Endothelial cell of umbilical vein (primary cell): Measurements from ENCODE around the gene SOCS3. TPM values are rescaled to one million over a fixed set of nuclear protein-coding genes. Genes with fewer than 3 reads are reported as not detected.

ENCODE experiments used
- BruUV-seq: library from RNA; stranded (reverse); fragments of 400-500 nt; replicated peaks from 2 replicates; lab custom pipeline; 2021; lab: Mats Ljungman, UMichigan
- CTCF ChIA-PET: fragments of 300-600, 350-600 bp; sonication (Branson Sonifier 250); formaldehyde crosslinking; loops from one replicate; lab custom pipeline; 2021; ENCODE audit warnings: antibody characterized with exemption, inconsistent platforms; lab: Charles Lee
- POLR2A ChIA-PET: fragments of 300-600, 350-600 bp; sonication (Branson Sonifier 250); formaldehyde crosslinking; loops from one replicate; lab custom pipeline; 2021; ENCODE audit warnings: antibody characterized with exemption, inconsistent platforms; lab: Charles Lee
- DNase-seq: peaks from one replicate; pipeline ENCODE4 v3.0.0-alpha.2; 2011; ENCODE audit warnings: low read depth, low spot score
- FAIRE-seq: peaks from 2 replicates; lab custom pipeline; 2011; peaks lifted over from hg19 to GRCh38; lab: Jason Lieb, UNC
- H2AFZ ChIP-seq: 2 replicates; pipeline ENCODE4 v1.6.0; 2012; ENCODE audit warnings: low read depth, low read length, control low read depth, inconsistent platforms
- H3K27ac ChIP-seq: 2 replicates; pipeline ENCODE4 v1.5.1; 2011; ENCODE audit warnings: low read depth, mild to moderate bottlenecking, control low read depth, low read length, moderate library complexity; ENCODE audit not compliant: insufficient read depth
- H3K27me3 ChIP-seq, 2 experiments: 2 replicates each; pipeline versions ENCODE4 v1.6.0 to v1.6.1; 2011; ENCODE audit warnings: low read length in 2 of 2, mixed read lengths in 1 of 2; ENCODE audit not compliant: control insufficient read depth in 2 of 2, insufficient read depth in 2 of 2
- H3K36me3 ChIP-seq, 2 experiments: 2 replicates in 1 of 2; 3 replicates in 1 of 2; pipeline ENCODE4 v1.5.1; 2011; ENCODE audit warnings: low read length in 2 of 2, mild to moderate bottlenecking in 1 of 2, moderate library complexity in 1 of 2; ENCODE audit not compliant: control insufficient read depth in 2 of 2, insufficient read depth in 2 of 2; ENCODE audit errors: extremely low read depth in 1 of 2
- H3K4me1 ChIP-seq: 3 replicates; pipeline ENCODE4 v1.5.1; 2011; ENCODE audit warnings: mild to moderate bottlenecking, low read length; ENCODE audit not compliant: control insufficient read depth, insufficient read depth; ENCODE audit errors: extremely low read depth
- H3K4me2 ChIP-seq: 2 replicates; pipeline ENCODE4 v1.6.1; 2011; ENCODE audit warnings: low read length, control low read depth, mixed read lengths; ENCODE audit not compliant: insufficient read depth
- H3K4me3 ChIP-seq, 3 experiments: fragments of 200-600 bp in 1 of 3; sonication (generic), shearing (Covaris generic) in 1 of 3; replicated peaks in 1 of 3; 2 replicates each; pipeline ENCODE4 v1.5.1; 2011 to 2016; ENCODE audit warnings: control low read depth in 3 of 3, low read length in 3 of 3, mild to moderate bottlenecking in 2 of 3, inconsistent platforms in 1 of 3, low read depth in 1 of 3, moderate library complexity in 1 of 3; ENCODE audit not compliant: insufficient read depth in 1 of 3
- H3K79me2 ChIP-seq: 2 replicates; pipeline ENCODE4 v1.6.0; 2012; ENCODE audit warnings: low read length, inconsistent platforms; ENCODE audit not compliant: control insufficient read depth, insufficient read depth
- H3K9ac ChIP-seq: replicated peaks from 2 replicates; pipeline ENCODE3; 2011; ENCODE audit warnings: low read length, control low read depth; ENCODE audit not compliant: insufficient read depth; ENCODE audit errors: extremely low read depth
- H3K9me1 ChIP-seq: replicated peaks from 3 replicates; pipeline ENCODE4 v1.6.0; 2011; ENCODE audit warnings: mild to moderate bottlenecking, low read length; ENCODE audit not compliant: control insufficient read depth, insufficient read depth; ENCODE audit errors: extremely low read depth
- H3K9me3 ChIP-seq: replicated peaks from 2 replicates; pipeline ENCODE4 v1.5.1; 2012; ENCODE audit warnings: low read length, inconsistent platforms; ENCODE audit not compliant: control insufficient read depth, insufficient read depth
- H4K20me1 ChIP-seq: replicated peaks from 2 replicates; pipeline ENCODE3; 2011; ENCODE audit warnings: mild to moderate bottlenecking, low read length; ENCODE audit not compliant: control insufficient read depth, insufficient read depth; ENCODE audit errors: extremely low read depth
- CTCF ChIP-seq, 2 donors: IDR thresholded peaks; 1 replicate in 1 of 2; 2 replicates in 1 of 2; pipeline ENCODE4 v1.5.1; 2011; ENCODE audit warnings: low read length in 2 of 2, mild to moderate bottlenecking in 2 of 2, moderate library complexity in 2 of 2, control low read depth in 1 of 2, inconsistent platforms in 1 of 2, low read depth in 1 of 2; ENCODE audit not compliant: insufficient read depth in 1 of 2; ENCODE audit errors: extremely low read depth in 1 of 2
- EZH2 ChIP-seq: IDR thresholded peaks from 2 replicates; pipeline ENCODE4 v1.6.1; 2012; ENCODE audit warnings: borderline replicate concordance, low read depth, mild to moderate bottlenecking, moderate library complexity, low read length, inconsistent platforms; ENCODE audit not compliant: severe bottlenecking
- FOS ChIP-seq: IDR thresholded peaks from 2 replicates; pipeline ENCODE4 v1.6.1; 2011; ENCODE audit warnings: mild to moderate bottlenecking, low read length, moderate library complexity, borderline replicate concordance; ENCODE audit not compliant: insufficient read depth
- GATA2 ChIP-seq: IDR thresholded peaks from 2 replicates; pipeline ENCODE4 v1.7.0; 2011; ENCODE audit warnings: low read depth, mild to moderate bottlenecking, moderate library complexity, mixed read lengths, low read length; ENCODE audit not compliant: insufficient read length, insufficient read depth
- JUN ChIP-seq: IDR thresholded peaks from 2 replicates; pipeline ENCODE4 v1.6.1; 2011; ENCODE audit warnings: borderline replicate concordance, low read depth; ENCODE audit not compliant: insufficient read length, insufficient read depth
- MAX ChIP-seq: IDR thresholded peaks from 2 replicates; pipeline ENCODE4 v1.6.1; 2011; ENCODE audit not compliant: insufficient read depth, insufficient read length
- MYC ChIP-seq: IDR thresholded peaks from one replicate; pipeline ENCODE4 v1.6.1; 2011; ENCODE audit warnings: mild to moderate bottlenecking, low read depth, low read length
- POLR2A ChIP-seq: IDR thresholded peaks from 2 replicates; pipeline ENCODE4 v1.6.1; 2012; ENCODE audit warnings: low read depth, mild to moderate bottlenecking, control low read depth, low read length
- POLR2AphosphoS5 ChIP-seq: IDR thresholded peaks from 2 replicates; pipeline ENCODE4 v1.6.1; 2012; ENCODE audit warnings: low read depth, mild to moderate bottlenecking, control low read depth, low read length, moderate library complexity; ENCODE audit not compliant: insufficient read depth
- dilution Hi-C: fragments of 300-500 bp; cut with MboI; formaldehyde crosslinking; loops from one replicate; pipeline ENCODE4 v1.15.0; 2019; ENCODE audit warnings: low sequenced_read_pairs; ENCODE audit not compliant: extremely low pct_ligation_motif_present
- intact Hi-C: fragments of 100-400 bp; cut with micrococcal nuclease; formaldehyde crosslinking; loops from one replicate; pipeline ENCODE4 v1.10.0; 2022
- polyA plus RNA-seq, 4 experiments: library from polyadenylated mRNA; depleted of rRNA in 3 of 4; stranded (reverse) in 3 of 4; unstranded in 1 of 4; fragments of >200 nt; gene quantifications; 2 replicates each; pipeline versions ENCODE4 v1.2.1 to v1.2.3, GENCODE V29; 2011 to 2012; ENCODE audit warnings: missing spikeins in 1 of 4
- total RNA-seq: library from RNA; stranded (reverse); gene quantifications from 2 replicates; pipeline ENCODE4 v1.2.3, GENCODE V29; 2021

The SOCS3 gene
- total and polyA plus RNA-seq, 2 donors (not counting 3 experiments of a cell fraction or from before 2014, with no cell fraction given), result 6.2 to 14.3 TPM

- CTCF ChIA-PET, result interaction anchor here (1.1 to 2.7 kb wide), 6 partner anchors 10 to 141 kb away, joined by 3 to 21 read pairs (median 5); no protein-coding TSS in a partner anchor
Measured at GRCh38 chr17:78391051-78391431, 31.2 kb upstream of the SOCS3 start.

More at GRCh38 chr17:78391051-78391431, 31.2 kb upstream of the SOCS3 start:
- Histone ChIP-seq H3K36me3 (peaks cover 0 to 9% of the 10 kb centered on the region in 2 experiments), H3K27ac (no peak overlapping the region), H4K20me1 (no peaks in the 10 kb centered on the region), H2AFZ (no peak overlapping the region), H3K4me3 (no peak overlapping the region), H3K27me3 (no peaks in the 10 kb centered on the region), H3K9me3 (no peaks in the 10 kb centered on the region), H3K9me1 (no peaks in the 10 kb centered on the region), H3K4me2 (no peak overlapping the region), H3K9ac (no peak overlapping the region), H3K4me1 (peaks cover 58% of the 10 kb centered on the region), H3K79me2 (peaks cover 89% of the 10 kb centered on the region)
- no TSS peak for BruUV-seq
- FAIRE-seq (no peak), DNase-seq (no peak)
- intact Hi-C loops (no loop called here), dilution Hi-C loops (no loop called here)
- no peak for TF ChIP-seq JUN
- no peak for TF ChIP-seq POLR2AphosphoS5
- TF ChIP-seq MAX, result no peak
- TF ChIP-seq EZH2, result no peak
- TF ChIP-seq FOS, result no peak
- no peak for TF ChIP-seq GATA2
- TF ChIP-seq POLR2A, result no peak
- TF ChIP-seq MYC, result no peak
- TF ChIP-seq CTCF (IDR thresholded peaks at IDR 0.05; ENCODE audit: extremely low read depth in 1 of 2, insufficient read depth in 1 of 2, low read depth in 1 of 2, low read length in 2 of 2), result no peak
- POLR2A ChIA-PET, result interaction anchor here (0.9 kb wide), 1 partner anchor 31 kb away, joined by 3 read pairs; the partner anchor contains the start of gene SOCS3
